Muscle layer of colon (tissue), 2 donors: ENCODE measurements around the gene GRID1.

ENCODE experiments used
- H3K27ac ChIP-seq: one replicate; pipeline ENCODE4 v1.7.0; 2013; ENCODE audit warnings: low read depth, mild to moderate bottlenecking, low read length, moderate library complexity
- H3K27me3 ChIP-seq, 2 donors: one replicate each; pipeline ENCODE4 v1.7.0; 2013; ENCODE audit warnings: low read length in 2 of 2, mild to moderate bottlenecking in 2 of 2; ENCODE audit not compliant: insufficient read depth in 2 of 2, control insufficient read depth in 1 of 2
- H3K36me3 ChIP-seq: one replicate; pipeline ENCODE4 v1.7.0; 2013; ENCODE audit warnings: mild to moderate bottlenecking, low read length; ENCODE audit not compliant: insufficient read depth
- H3K4me1 ChIP-seq: one replicate; pipeline ENCODE4 v1.7.0; 2013; ENCODE audit warnings: mild to moderate bottlenecking, low read length; ENCODE audit not compliant: insufficient read depth
- H3K4me3 ChIP-seq, 2 donors: one replicate each; pipeline ENCODE4 v1.7.0; 2013; ENCODE audit warnings: low read length in 2 of 2, low read depth in 1 of 2, mild to moderate bottlenecking in 1 of 2, moderate library complexity in 1 of 2
- H3K9ac ChIP-seq: one replicate; pipeline ENCODE4 v1.7.0; 2013; ENCODE audit warnings: low read length
- H3K9me3 ChIP-seq: one replicate; pipeline ENCODE4 v1.7.0; 2013; ENCODE audit warnings: mild to moderate bottlenecking, low read length
- donor health status: abdominal sarcoma.
- donor health status: Adenocarcinoma of cecum.

The GRID1 gene

GRCh38 chr10:86232644-86233043, 134.0 kb downstream of the GRID1 start:
- H3K4me1 ChIP-seq: no peaks in the 10 kb centered on the region
- no peaks in the 10 kb centered on the region for H3K9me3 ChIP-seq
- H3K9ac ChIP-seq: no peak overlapping the region
- H3K27me3 ChIP-seq: no peaks in the 10 kb centered on the region
- no peak overlapping the region for H3K27ac ChIP-seq
- no peaks in the 10 kb centered on the region for H3K36me3 ChIP-seq
- no peak overlapping the region for H3K4me3 ChIP-seq

- no peaks in the 10 kb centered on the region for H3K36me3 ChIP-seq
- no peak overlapping the region for H3K9ac ChIP-seq
- H3K4me1 ChIP-seq: no peaks in the 10 kb centered on the region
- H3K27ac ChIP-seq: no peak overlapping the region
- no peaks in the 10 kb centered on the region for H3K9me3 ChIP-seq
- no peak overlapping the region for H3K4me3 ChIP-seq
- no peaks in the 10 kb centered on the region for H3K27me3 ChIP-seq
These were observed 134.6 kb downstream of the GRID1 start for GRCh38 chr10:86231796-86232560.

GRCh38 chr10:86230557-86231180, 135.9 kb downstream of the GRID1 start:
- H3K4me3 ChIP-seq: no peak overlapping the region
- H3K36me3 ChIP-seq: no peaks in the 10 kb centered on the region
- H3K9ac ChIP-seq: no peak overlapping the region
- peaks cover 1% of the 10 kb centered on the region for H3K4me1 ChIP-seq
- H3K27me3 ChIP-seq: no peaks in the 10 kb centered on the region
- H3K9me3 ChIP-seq: no peaks in the 10 kb centered on the region
- H3K27ac ChIP-seq: no peak overlapping the region

GRCh38 chr10:86229811-86230556, 136.6 kb downstream of the GRID1 start:
- Histone ChIP-seq H3K4me3 (no peak overlapping the region), H3K9me3 (no peaks in the 10 kb centered on the region), H3K36me3 (no peaks in the 10 kb centered on the region), H3K27me3 (no peaks in the 10 kb centered on the region), H3K9ac (no peak overlapping the region), H3K4me1 (peaks cover 8% of the 10 kb centered on the region), H3K27ac (no peak overlapping the region)

- Histone ChIP-seq H3K27ac (no peak overlapping the region), H3K36me3 (no peaks in the 10 kb centered on the region), H3K4me1 (peaks cover 11% of the 10 kb centered on the region), H3K4me3 (no peak overlapping the region), H3K27me3 (no peaks in the 10 kb centered on the region), H3K9me3 (no peaks in the 10 kb centered on the region), H3K9ac (no peak overlapping the region)
These were observed 137.2 kb downstream of the GRID1 start for GRCh38 chr10:86229376-86229775.

GRCh38 chr10:86227501-86228258, 138.9 kb downstream of the GRID1 start:
- Histone ChIP-seq H3K4me1 (peaks cover 11% of the 10 kb centered on the region), H3K9me3 (no peaks in the 10 kb centered on the region), H3K36me3 (no peaks in the 10 kb centered on the region), H3K4me3 (no peak overlapping the region), H3K27ac (no peak overlapping the region), H3K27me3 (no peaks in the 10 kb centered on the region), H3K9ac (no peak overlapping the region)

GRCh38 chr10:86226781-86227201, 139.8 kb downstream of the GRID1 start:
- no peaks in the 10 kb centered on the region for H3K36me3 ChIP-seq
- H3K9me3 ChIP-seq: no peaks in the 10 kb centered on the region
- H3K27ac ChIP-seq: no peak overlapping the region
- H3K4me1 ChIP-seq: peaks cover 11% of the 10 kb centered on the region
- no peaks in the 10 kb centered on the region for H3K27me3 ChIP-seq
- no peak overlapping the region for H3K9ac ChIP-seq
- H3K4me3 ChIP-seq: no peak overlapping the region

- Histone ChIP-seq H3K9me3 (no peaks in the 10 kb centered on the region), H3K27ac (no peak overlapping the region), H3K4me3 (no peak overlapping the region), H3K36me3 (no peaks in the 10 kb centered on the region), H3K9ac (no peak overlapping the region), H3K27me3 (no peaks in the 10 kb centered on the region), H3K4me1 (peaks cover 11% of the 10 kb centered on the region)
These were observed 140.6 kb downstream of the GRID1 start for GRCh38 chr10:86226016-86226415.

- H3K9me3 ChIP-seq: no peaks in the 10 kb centered on the region
- no peaks in the 10 kb centered on the region for H3K36me3 ChIP-seq
- H3K9ac ChIP-seq: no peak overlapping the region
- H3K4me1 ChIP-seq: peaks cover 11% of the 10 kb centered on the region
- no peaks in the 10 kb centered on the region for H3K27me3 ChIP-seq
- H3K4me3 ChIP-seq: no peak overlapping the region
- H3K27ac ChIP-seq: no peak overlapping the region
These were observed 141.4 kb downstream of the GRID1 start for GRCh38 chr10:86225103-86225782.

- Histone ChIP-seq H3K9me3 (no peaks in the 10 kb centered on the region), H3K4me1 (peaks cover 11% of the 10 kb centered on the region), H3K27ac (no peak overlapping the region), H3K4me3 (no peak overlapping the region), H3K9ac (no peak overlapping the region), H3K27me3 (no peaks in the 10 kb centered on the region), H3K36me3 (no peaks in the 10 kb centered on the region)
These were observed 142.1 kb downstream of the GRID1 start for GRCh38 chr10:86224354-86225102.
